ENCODE results near the gene SPINK1. TPM values are rescaled to one million over a fixed set of nuclear protein-coding genes. Genes with fewer than 3 reads are reported as not detected.

SPINK1 gene
- total and polyA plus RNA-seq, 9 of the 15 experiments (the other 6 are each of a cell fraction or from before 2014, with no cell fraction given) = 0.45 to 2.2 (median 0.65) TPM; not detected in 1

GRCh38 chr5:147832541-147832940, 1.1 kb upstream of the SPINK1 start (continued):
- TF ChIP-seq PRMT5 (CRISPR knock-in tag; IDR thresholded peaks at IDR 0.05) (no peak), ZNF384 (IDR thresholded peaks at IDR 0.05; ENCODE audit: low read depth, low read length) (no peak), HDGF (IDR thresholded peaks at IDR 0.05) (no peak), SAFB2 (IDR thresholded peaks at IDR 0.05; ENCODE audit: borderline replicate concordance, low read depth, low read length, severe bottlenecking) (no peak), MYBL2 (IDR thresholded peaks at IDR 0.05; ENCODE audit: low read depth) (no peak), MYBL2 (CRISPR knock-in tag; IDR thresholded peaks at IDR 0.05; ENCODE audit: borderline replicate concordance) (no peak), NEUROD1 (IDR thresholded peaks at IDR 0.05; ENCODE audit: borderline replicate concordance, low read depth, low read length, partially characterized antibody) (no peak), ZBTB8A (IDR thresholded peaks at IDR 0.05; ENCODE audit: partially characterized antibody) (no peak), CBFA2T3 (IDR thresholded peaks at IDR 0.05) (no peak), COPS2 (conservative IDR thresholded peaks at IDR 0.05) (no peak), MEIS2 (IDR thresholded peaks at IDR 0.05; ENCODE audit: partially characterized antibody) (no peak)
- TF ChIP-seq, protein P1, sequence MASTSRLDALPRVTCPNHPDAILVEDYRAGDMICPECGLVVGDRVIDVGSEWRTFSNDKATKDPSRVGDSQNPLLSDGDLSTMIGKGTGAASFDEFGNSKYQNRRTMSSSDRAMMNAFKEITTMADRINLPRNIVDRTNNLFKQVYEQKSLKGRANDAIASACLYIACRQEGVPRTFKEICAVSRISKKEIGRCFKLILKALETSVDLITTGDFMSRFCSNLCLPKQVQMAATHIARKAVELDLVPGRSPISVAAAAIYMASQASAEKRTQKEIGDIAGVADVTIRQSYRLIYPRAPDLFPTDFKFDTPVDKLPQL (IDR thresholded peaks at IDR 0.05; ENCODE audit: extremely low read depth, insufficient read length) = no peak

DNA sequence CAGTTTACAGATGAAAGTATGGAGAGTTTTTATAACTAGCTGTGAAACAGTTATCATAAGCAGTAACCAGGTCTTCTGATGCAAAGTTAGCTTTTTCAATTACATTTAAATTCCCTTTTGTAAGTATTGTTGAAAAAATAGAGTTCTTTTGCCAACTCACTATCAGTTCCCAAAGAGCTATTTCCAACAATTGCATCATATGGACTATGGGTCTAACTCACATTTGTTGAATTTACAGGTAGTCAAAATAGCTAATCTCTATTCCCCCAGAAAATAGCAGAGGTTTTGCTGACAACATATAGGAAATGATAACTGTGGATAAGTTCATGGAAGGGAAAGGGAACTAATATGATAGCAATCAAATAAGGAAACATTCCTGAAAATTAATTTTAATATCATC, 1.4 kb downstream of the SPINK1 start:
- Histone ChIP-seq H3K27ac (ENCODE audit: extremely low read depth, low read depth, low read length) (no peak overlapping the region), H3K9me1 (ENCODE audit: control insufficient read depth, insufficient read depth, low read length) (no peaks in the 10 kb centered on the region), H2AFZ (ENCODE audit: low read depth, low read length) (no peak overlapping the region), H3K9ac (ENCODE audit: insufficient read depth in 1 of 2, low read depth in 2 of 2, low read length in 2 of 2) (no peak overlapping the region), H3K79me2 (ENCODE audit: control insufficient read depth, insufficient read depth, low read length) (no peaks in the 10 kb centered on the region), H3K4me1 (replicated peaks in 1 of 2; ENCODE audit: control insufficient read depth in 2 of 2, insufficient read depth in 2 of 2, low read length in 2 of 2) (no peaks in the 10 kb centered on the region), H3K4me3 (no peak overlapping the region), H3K9me3 (replicated peaks; ENCODE audit: control insufficient read depth, insufficient read depth, low read depth, low read length) (no peaks in the 10 kb centered on the region), H4K20me1 (replicated peaks; ENCODE audit: control insufficient read depth, insufficient read depth, low read length) (no peaks in the 10 kb centered on the region), H3K4me2 (ENCODE audit: insufficient read depth, low read length) (no peak overlapping the region), H3K36me3 (ENCODE audit: control insufficient read depth, insufficient read depth, low read length) (no peaks in the 10 kb centered on the region), H3K27me3 (ENCODE audit: control insufficient read depth in 2 of 2, insufficient read depth in 2 of 2, low read length in 2 of 2) (no peaks in the 10 kb centered on the region)
- POLR2A ChIA-PET = interaction anchor here (0.6 kb wide), 1 partner anchor 19 kb away, joined by 3 read pairs; no protein-coding TSS in a partner anchor
- intact Hi-C loops (cut with micrococcal nuclease) (no loop called here), in situ Hi-C loops (cut with MboI) (no loop called here)
- CTCF ChIA-PET (ENCODE audit: low intra/inter-chr PET ratio) = no interaction called here
- FAIRE-seq = no peak
- DNase-seq (ENCODE audit: extremely low read depth in 1 of 4, low spot score in 3 of 4) = no peak
- BruUV-seq (replicated peaks) = no TSS peak
- no peak for ATAC-seq
- TF ChIP-seq VEZF1 (CRISPR knock-in tag; IDR thresholded peaks at IDR 0.05) (no peak), EP400 (IDR thresholded peaks at IDR 0.05) (no peak), ZNF76 (CRISPR knock-in tag; IDR thresholded peaks at IDR 0.05; ENCODE audit: borderline replicate concordance) (no peak), NR2C2 (CRISPR knock-in tag; IDR thresholded peaks at IDR 0.05) (no peak), NR2C2 (tag; IDR thresholded peaks at IDR 0.05) (no peak), KAT8 (IDR thresholded peaks at IDR 0.05; ENCODE audit: low read depth) (no peak), CBX5 (IDR thresholded peaks at IDR 0.05; ENCODE audit: borderline replicate concordance, low read depth) (no peak)
- TF ChIP-seq, protein P2, sequence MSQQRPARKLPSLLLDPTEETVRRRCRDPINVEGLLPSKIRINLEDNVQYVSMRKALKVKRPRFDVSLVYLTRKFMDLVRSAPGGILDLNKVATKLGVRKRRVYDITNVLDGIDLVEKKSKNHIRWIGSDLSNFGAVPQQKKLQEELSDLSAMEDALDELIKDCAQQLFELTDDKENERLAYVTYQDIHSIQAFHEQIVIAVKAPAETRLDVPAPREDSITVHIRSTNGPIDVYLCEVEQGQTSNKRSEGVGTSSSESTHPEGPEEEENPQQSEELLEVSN (IDR thresholded peaks at IDR 0.05; ENCODE audit: borderline replicate concordance in 1 of 2, extremely low read depth in 1 of 2, insufficient read depth in 1 of 2, insufficient read length in 1 of 2, low read depth in 1 of 2, low read length in 1 of 2, poor library complexity in 1 of 2, severe bottlenecking in 1 of 2) = no peak
- TF ChIP-seq, protein P3, sequence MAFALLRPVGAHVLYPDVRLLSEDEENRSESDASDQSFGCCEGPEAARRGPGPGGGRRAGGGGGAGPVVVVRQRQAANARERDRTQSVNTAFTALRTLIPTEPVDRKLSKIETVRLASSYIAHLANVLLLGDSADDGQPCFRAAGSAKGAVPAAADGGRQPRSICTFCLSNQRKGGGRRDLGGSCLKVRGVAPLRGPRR (CRISPR knock-in tag; IDR thresholded peaks at IDR 0.05) = no peak

Measured in K562 (cell line).